ENCODE results near the gene ELMO1. TPM values are rescaled to one million over a fixed set of nuclear protein-coding genes. Genes with fewer than 3 reads are reported as not detected.

The ELMO1 gene
- polyA plus RNA-seq, 2 of the 4 experiments (the other 2 are of a cell fraction): 2.3 to 6.1 TPM

DNA sequence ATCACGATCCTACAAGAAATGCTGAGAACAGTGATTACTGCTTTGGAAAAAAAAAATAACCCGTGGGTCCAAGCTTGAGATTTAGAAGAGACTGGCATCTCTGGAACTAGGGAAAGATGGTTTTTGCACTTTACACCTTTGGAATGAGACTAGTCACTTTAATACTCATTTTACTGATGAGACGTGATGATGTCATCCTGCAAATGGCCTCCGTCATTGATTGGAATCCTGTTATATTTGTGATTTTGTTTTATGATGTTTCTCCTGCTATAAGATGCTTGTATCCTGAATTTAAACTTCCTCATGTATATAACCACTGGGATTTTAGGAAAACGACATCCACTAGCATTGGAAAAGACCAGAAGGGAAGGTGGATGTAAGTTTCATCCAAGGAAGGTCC is 363.1 kb downstream of the ELMO1 start (continued):
- TF ChIP-seq, protein P1, sequence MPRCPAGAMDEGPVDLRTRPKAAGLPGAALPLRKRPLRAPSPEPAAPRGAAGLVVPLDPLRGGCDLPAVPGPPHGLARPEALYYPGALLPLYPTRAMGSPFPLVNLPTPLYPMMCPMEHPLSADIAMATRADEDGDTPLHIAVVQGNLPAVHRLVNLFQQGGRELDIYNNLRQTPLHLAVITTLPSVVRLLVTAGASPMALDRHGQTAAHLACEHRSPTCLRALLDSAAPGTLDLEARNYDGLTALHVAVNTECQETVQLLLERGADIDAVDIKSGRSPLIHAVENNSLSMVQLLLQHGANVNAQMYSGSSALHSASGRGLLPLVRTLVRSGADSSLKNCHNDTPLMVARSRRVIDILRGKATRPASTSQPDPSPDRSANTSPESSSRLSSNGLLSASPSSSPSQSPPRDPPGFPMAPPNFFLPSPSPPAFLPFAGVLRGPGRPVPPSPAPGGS (IDR thresholded peaks at IDR 0.05): no peak

DNA sequence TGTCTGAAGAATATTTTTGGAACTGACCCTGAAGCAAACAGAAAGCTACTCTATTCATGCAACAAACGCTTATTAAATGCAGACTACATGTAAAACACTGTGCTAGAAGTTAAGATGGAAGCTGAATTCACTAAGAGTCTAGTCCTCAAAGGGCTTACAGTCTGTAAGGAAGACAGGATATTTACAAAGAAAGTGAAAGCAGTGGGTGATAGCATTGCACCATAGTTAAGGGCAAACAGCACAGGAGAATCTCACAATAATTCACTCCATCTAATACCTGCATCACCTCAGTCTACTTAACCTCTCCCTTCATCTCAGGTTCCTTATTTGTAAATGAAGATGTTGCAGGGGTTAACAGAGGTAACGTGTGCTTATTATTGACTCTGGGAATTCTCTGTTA is 364.4 kb downstream of the ELMO1 start:
- POLR2A ChIA-PET: no interaction called here
- no peak for ATAC-seq
- DNase-seq (ENCODE audit: low read depth in 1 of 2, low spot score in 1 of 2): no peak
- CTCF ChIA-PET: interaction anchor here (1.1 to 1.7 kb wide), 2 partner anchors 10 to 11 kb away, joined by 3 to 6 read pairs; no protein-coding TSS in a partner anchor
- peaks cover 12% of the 10 kb centered on the region; the same call in 1 of the 3 replicates for H3K4me1 ChIP-seq
- WGBS (ENCODE audit: missing lambda C conversion rate): 69% methylated on average over 2 of the region's 2 CpGs
- H3K9me3 ChIP-seq: no peaks in the 10 kb centered on the region
- no peak overlapping the region for H3K27ac ChIP-seq
- TF ChIP-seq CHD2 (IDR thresholded peaks at IDR 0.05; ENCODE audit: low read length, partially characterized antibody) (no peak), ZNF302 (CRISPR knock-in tag; IDR thresholded peaks at IDR 0.05) (no peak), HOXA7 (CRISPR knock-in tag; IDR thresholded peaks at IDR 0.05) (no peak), HDAC2 (IDR thresholded peaks at IDR 0.05) (no peak), JUNB (IDR thresholded peaks at IDR 0.05) (no peak), RARB (CRISPR knock-in tag; IDR thresholded peaks at IDR 0.05) (no peak), EHF (CRISPR knock-in tag; IDR thresholded peaks at IDR 0.05) (no peak), TFCP2L1 (CRISPR knock-in tag; IDR thresholded peaks at IDR 0.05) (no peak), CBX2 (IDR thresholded peaks at IDR 0.05; ENCODE audit: borderline replicate concordance, low read depth) (no peak), POLR2A (IDR thresholded peaks at IDR 0.05; ENCODE audit: low read length) (no peak), HOXB13 (CRISPR knock-in tag; IDR thresholded peaks at IDR 0.05; ENCODE audit: low read depth) (no peak), NPAS2 (CRISPR knock-in tag; IDR thresholded peaks at IDR 0.05; ENCODE audit: borderline replicate concordance) (no peak), CBX8 (IDR thresholded peaks at IDR 0.05) (no peak), KDM5A (IDR thresholded peaks at IDR 0.05) (no peak), NFE2L2 (conservative IDR thresholded peaks at IDR 0.05; ENCODE audit: low read length) (no peak), CEBPB (IDR thresholded peaks at IDR 0.05) (no peak), CHD4 (IDR thresholded peaks at IDR 0.05; ENCODE audit: borderline replicate concordance) (no peak)
- TF ChIP-seq, protein P2, sequence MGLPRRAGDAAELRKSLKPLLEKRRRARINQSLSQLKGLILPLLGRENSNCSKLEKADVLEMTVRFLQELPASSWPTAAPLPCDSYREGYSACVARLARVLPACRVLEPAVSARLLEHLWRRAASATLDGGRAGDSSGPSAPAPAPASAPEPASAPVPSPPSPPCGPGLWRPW (IDR thresholded peaks at IDR 0.05): no peak
- TF ChIP-seq, protein P3, sequence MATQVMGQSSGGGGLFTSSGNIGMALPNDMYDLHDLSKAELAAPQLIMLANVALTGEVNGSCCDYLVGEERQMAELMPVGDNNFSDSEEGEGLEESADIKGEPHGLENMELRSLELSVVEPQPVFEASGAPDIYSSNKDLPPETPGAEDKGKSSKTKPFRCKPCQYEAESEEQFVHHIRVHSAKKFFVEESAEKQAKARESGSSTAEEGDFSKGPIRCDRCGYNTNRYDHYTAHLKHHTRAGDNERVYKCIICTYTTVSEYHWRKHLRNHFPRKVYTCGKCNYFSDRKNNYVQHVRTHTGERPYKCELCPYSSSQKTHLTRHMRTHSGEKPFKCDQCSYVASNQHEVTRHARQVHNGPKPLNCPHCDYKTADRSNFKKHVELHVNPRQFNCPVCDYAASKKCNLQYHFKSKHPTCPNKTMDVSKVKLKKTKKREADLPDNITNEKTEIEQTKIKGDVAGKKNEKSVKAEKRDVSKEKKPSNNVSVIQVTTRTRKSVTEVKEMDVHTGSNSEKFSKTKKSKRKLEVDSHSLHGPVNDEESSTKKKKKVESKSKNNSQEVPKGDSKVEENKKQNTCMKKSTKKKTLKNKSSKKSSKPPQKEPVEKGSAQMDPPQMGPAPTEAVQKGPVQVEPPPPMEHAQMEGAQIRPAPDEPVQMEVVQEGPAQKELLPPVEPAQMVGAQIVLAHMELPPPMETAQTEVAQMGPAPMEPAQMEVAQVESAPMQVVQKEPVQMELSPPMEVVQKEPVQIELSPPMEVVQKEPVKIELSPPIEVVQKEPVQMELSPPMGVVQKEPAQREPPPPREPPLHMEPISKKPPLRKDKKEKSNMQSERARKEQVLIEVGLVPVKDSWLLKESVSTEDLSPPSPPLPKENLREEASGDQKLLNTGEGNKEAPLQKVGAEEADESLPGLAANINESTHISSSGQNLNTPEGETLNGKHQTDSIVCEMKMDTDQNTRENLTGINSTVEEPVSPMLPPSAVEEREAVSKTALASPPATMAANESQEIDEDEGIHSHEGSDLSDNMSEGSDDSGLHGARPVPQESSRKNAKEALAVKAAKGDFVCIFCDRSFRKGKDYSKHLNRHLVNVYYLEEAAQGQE (IDR thresholded peaks at IDR 0.05): no peak
- TF ChIP-seq, protein P4, sequence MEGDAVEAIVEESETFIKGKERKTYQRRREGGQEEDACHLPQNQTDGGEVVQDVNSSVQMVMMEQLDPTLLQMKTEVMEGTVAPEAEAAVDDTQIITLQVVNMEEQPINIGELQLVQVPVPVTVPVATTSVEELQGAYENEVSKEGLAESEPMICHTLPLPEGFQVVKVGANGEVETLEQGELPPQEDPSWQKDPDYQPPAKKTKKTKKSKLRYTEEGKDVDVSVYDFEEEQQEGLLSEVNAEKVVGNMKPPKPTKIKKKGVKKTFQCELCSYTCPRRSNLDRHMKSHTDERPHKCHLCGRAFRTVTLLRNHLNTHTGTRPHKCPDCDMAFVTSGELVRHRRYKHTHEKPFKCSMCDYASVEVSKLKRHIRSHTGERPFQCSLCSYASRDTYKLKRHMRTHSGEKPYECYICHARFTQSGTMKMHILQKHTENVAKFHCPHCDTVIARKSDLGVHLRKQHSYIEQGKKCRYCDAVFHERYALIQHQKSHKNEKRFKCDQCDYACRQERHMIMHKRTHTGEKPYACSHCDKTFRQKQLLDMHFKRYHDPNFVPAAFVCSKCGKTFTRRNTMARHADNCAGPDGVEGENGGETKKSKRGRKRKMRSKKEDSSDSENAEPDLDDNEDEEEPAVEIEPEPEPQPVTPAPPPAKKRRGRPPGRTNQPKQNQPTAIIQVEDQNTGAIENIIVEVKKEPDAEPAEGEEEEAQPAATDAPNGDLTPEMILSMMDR (IDR thresholded peaks at IDR 0.05): no peak
- H3K4me2 ChIP-seq: no peak overlapping the region
- H3K4me3 ChIP-seq: no peak overlapping the region
- no peak for FAIRE-seq

Measured in A549 (cell line).